GM18951 (cell line): Measurements from ENCODE around the gene STK38L.

Source experiments
- POLR2A ChIP-seq: IDR thresholded peaks from 4 replicates; pipeline ENCODE4 v1.6.1; 2011; ENCODE audit warnings: mild to moderate bottlenecking; ENCODE audit not compliant: insufficient read length, insufficient read depth; ENCODE audit errors: extremely low read depth
- in situ Hi-C: fragments of 300-500 bp; cut with MboI; formaldehyde crosslinking; loops from one replicate; pipeline ENCODE4 v1.12.0; 2022; ENCODE audit warnings: low sequenced_read_pairs, mixed read lengths, inconsistent platforms; ENCODE audit not compliant: unreplicated experiment

The STK38L gene

DNA sequence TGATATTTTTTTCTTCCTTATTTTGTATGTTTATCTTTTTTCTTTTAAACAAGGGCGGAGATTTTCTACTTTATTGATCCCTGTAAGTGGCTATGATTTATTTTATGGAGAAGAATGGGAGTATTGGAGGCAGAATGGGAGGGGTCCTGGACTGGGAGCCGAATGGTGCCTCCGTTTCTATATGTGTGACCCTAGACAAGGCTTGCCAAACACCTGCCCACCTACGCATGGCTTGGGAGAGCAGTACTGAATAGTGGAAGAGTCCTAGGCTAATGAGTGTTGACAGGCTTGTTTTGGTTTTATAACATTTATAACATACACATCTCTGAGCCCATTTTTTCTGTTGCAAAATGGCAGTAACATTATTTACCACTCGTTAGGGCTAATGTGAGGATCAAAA lies 29.0 kb downstream of the STK38L start:
- in situ Hi-C loops: no loop called here
- TF ChIP-seq POLR2A: no peak

DNA sequence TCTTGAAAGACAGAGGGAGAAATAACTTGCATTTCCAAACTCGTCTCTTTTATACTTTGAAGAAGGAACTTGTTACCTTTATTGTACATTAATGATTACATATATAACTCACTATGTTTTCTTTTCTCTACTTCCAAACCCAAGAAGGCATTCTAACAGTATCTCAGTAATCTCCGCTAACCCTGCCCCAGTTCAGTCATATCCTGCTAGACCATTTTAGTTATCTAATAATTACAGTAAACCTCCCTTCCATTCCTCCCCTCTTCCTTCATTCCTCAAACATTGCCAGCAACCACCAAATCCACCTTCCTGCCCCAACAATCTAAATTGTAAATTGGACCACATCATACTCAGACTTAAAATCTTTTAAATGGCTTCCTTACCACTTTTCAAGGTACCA lies 30.6 kb downstream of the STK38L start:
- TF ChIP-seq POLR2A: no peak
- in situ Hi-C loops: loop anchor here (25.0 kb wide), 1 partner anchor 237 kb away; no protein-coding TSS in a partner anchor

DNA sequence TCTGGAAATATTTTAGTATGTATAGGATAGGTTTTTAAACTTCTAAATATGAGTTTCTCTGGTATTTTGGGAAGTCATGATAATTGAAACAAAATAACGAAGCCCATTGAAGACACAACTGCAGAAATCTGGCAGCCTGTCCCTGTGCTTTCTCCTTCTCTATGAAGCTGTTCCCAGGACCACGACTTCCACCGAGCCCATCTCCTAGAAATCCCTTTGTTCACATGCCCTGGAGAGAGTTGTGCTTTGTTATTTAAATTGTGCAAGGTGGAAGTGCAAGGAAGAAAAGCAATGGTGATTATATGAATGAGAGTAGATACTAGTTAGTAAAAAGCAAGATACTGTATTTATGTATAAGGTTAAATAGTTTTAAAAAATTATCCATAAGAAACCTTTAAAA lies 32.2 kb downstream of the STK38L start:
- in situ Hi-C loops: loop anchor here (25.0 kb wide), 1 partner anchor 239 kb away; no protein-coding TSS in a partner anchor
- TF ChIP-seq POLR2A: no peak

DNA sequence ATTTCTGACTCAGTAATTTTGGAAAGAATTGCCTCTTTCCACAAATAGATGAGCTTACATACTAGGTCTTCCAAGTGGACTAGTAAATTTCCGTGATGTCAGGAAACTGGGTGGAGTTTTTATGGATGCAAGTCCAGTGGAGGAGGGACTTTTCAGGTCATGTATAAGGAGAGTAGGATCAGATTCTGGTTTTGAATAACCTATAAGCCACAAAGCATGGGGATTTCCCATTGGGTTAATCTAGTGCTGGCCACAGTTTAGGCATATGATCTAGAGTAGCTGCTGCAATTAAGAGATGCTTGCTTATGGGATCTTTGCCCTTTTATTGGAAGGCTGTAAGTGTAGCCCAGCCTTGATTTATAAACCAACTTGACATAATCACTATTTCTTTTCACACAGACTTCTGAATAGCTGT lies 33.8 kb downstream of the STK38L start:
- TF ChIP-seq POLR2A: no peak
- in situ Hi-C loops: loop anchor here (25.0 kb wide), 1 partner anchor 241 kb away; no protein-coding TSS in a partner anchor

GRCh38 chr12:27279826-27280225 lies 35.7 kb downstream of the STK38L start:
- in situ Hi-C loops: loop anchor here (25.0 kb wide), 1 partner anchor 243 kb away; no protein-coding TSS in a partner anchor
- no peak for TF ChIP-seq POLR2A

DNA sequence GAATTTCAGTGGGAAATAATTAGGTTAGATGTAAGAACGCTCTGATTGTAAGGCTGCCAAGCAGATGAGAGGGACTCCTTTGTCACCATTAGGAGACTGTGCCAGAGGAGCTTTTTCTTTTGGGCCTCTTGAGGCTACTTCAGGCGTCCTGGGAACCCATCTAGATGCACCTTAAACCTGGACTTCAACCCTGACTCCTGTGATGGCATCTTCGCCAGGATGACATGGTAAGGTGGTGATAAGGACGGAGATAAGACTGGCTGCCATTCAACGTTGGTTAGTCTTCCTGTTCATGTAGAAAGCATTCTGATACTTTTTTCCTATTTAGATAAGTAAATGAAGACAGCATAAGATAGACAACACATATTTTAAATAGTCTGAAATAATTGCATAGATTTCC lies 36.3 kb downstream of the STK38L start:
- TF ChIP-seq POLR2A: no peak
- in situ Hi-C loops: loop anchor here (25.0 kb wide), 1 partner anchor 243 kb away; no protein-coding TSS in a partner anchor

DNA sequence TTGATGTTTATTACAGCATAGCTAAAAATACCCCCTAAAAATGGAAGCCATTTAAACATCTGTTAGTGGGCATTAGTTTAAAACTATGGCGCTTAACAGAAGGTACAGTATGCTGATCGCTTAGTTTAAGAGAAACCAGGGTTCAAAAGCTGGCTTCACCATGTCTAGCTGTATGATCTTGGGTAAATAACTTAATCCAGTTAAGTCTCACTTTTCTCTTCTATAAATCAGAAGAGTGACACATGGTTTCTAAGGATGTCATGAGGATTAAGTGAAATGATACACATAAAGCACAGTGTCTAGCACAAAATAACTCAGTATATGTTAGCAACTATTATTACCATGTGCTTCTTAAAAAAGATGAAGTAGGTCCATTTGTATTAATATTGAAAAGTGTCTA lies 38.7 kb downstream of the STK38L start:
- in situ Hi-C loops: loop anchor here (25.0 kb wide), 1 partner anchor 245 kb away; no protein-coding TSS in a partner anchor

GRCh38 chr12:27284021-27284420 lies 39.9 kb downstream of the STK38L start:
- no peak for TF ChIP-seq POLR2A
- in situ Hi-C loops: loop anchor here (25.0 kb wide), 1 partner anchor 247 kb away; no protein-coding TSS in a partner anchor

More for the DNA sequence above, 38.7 kb downstream of the STK38L start:
- TF ChIP-seq POLR2A: no peak

GRCh38 chr12:27284751-27285150 lies 40.7 kb downstream of the STK38L start:
- TF ChIP-seq POLR2A: no peak
- in situ Hi-C loops: loop anchor here (25.0 kb wide), 1 partner anchor 247 kb away; no protein-coding TSS in a partner anchor

GRCh38 chr12:27285403-27285802 lies 41.3 kb downstream of the STK38L start:
- no peak for TF ChIP-seq POLR2A
- in situ Hi-C loops: loop anchor here (25.0 kb wide), 1 partner anchor 248 kb away; no protein-coding TSS in a partner anchor

DNA sequence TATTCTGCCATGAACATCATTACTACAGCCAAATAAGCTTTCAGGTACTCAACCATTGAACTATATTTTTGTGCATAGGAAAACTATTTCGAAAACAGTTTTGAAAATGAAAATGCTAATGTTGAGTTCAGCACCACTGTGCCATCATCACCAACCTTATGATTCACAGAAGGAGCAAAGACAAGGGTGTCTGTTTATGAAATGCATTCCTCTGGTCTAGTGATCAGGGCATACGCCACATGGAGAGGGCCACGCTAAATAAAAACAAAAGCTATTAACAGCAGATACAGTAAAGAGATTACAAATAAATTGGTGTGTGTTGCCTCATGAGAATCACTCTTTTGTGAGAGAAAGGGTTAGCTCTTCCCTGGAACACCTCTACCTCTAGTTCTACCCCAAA lies 45.3 kb downstream of the STK38L start:
- in situ Hi-C loops: loop anchor here (25.0 kb wide), 1 partner anchor 252 kb away; no protein-coding TSS in a partner anchor
- no peak for TF ChIP-seq POLR2A

GRCh38 chr12:27290501-27291168 lies 46.5 kb downstream of the STK38L start:
- in situ Hi-C loops: loop anchor here (25.0 kb wide), 1 partner anchor 253 kb away; no protein-coding TSS in a partner anchor
- TF ChIP-seq POLR2A: no peak

GRCh38 chr12:27291862-27292261 lies 47.8 kb downstream of the STK38L start:
- TF ChIP-seq POLR2A: no peak
- in situ Hi-C loops: loop anchor here (25.0 kb wide), 1 partner anchor 255 kb away; no protein-coding TSS in a partner anchor

DNA sequence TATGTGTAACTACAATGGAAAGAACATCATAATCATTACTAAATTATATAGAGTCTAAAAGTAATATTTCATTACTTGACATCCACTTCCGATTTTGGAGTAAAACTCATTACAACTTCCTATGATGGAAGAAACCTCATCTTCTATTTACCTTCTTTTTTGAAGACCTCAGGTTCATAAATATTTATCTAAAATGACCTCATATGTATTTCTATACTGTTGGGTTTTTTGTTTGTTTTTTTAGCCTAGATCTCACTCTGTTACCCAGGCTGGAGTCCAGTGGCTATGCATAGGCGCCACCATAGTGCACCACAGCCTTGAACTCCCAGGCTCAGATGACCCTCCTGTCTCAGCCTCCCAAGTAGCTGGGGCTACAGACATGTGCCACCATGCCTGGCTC lies 48.6 kb downstream of the STK38L start:
- TF ChIP-seq POLR2A: no peak
- in situ Hi-C loops: loop anchor here (25.0 kb wide), 1 partner anchor 255 kb away; no protein-coding TSS in a partner anchor
